A549 (cell line): ENCODE measurements around the gene PHEX.

ENCODE experiments used
- BHLHE40 ChIP-seq: IDR thresholded peaks from 2 replicates; pipeline ENCODE4 v1.6.1; 2012; ENCODE audit warnings: low read depth, low read length, inconsistent platforms
- CEBPB ChIP-seq, 2 experiments: fragments of >200 bp in 1 of 2; sonication (Bioruptor Twin) in 1 of 2; formaldehyde crosslinking in 1 of 2; IDR thresholded peaks; 2 replicates each; pipeline ENCODE4 v1.6.1; 2012 to 2016
- CHD2 ChIP-seq: fragments of 150-350 bp; IDR thresholded peaks from 2 replicates; pipeline ENCODE4 v1.6.1; 2014; ENCODE audit warnings: low read length; ENCODE audit not compliant: partially characterized antibody
- CTCF ChIP-seq: fragments of >200 bp; sonication (Bioruptor Twin); formaldehyde crosslinking; IDR thresholded peaks from 3 replicates; pipeline ENCODE4 v1.5.1; 2016
- EP300 ChIP-seq, 2 experiments: fragments of >200 bp; sonication (Bioruptor Twin); formaldehyde crosslinking; IDR thresholded peaks; 2 replicates in 1 of 2; 3 replicates in 1 of 2; pipeline ENCODE4 v1.6.1; 2016 to 2017
- ESRRA ChIP-seq: fragments of 150-350 bp; IDR thresholded peaks from 2 replicates; pipeline ENCODE4 v1.6.1; 2014; ENCODE audit warnings: mild to moderate bottlenecking, low read length, borderline replicate concordance
- MAX ChIP-seq: IDR thresholded peaks from 2 replicates; pipeline ENCODE4 v1.6.1; 2012
- MAZ ChIP-seq: fragments of 150-350 bp; IDR thresholded peaks from 2 replicates; pipeline ENCODE4 v1.6.1; 2014; ENCODE audit warnings: antibody characterized with exemption, low read depth, low read length, borderline replicate concordance
- POLR2A ChIP-seq: IDR thresholded peaks from 2 replicates; pipeline ENCODE4 v1.6.1; 2012; ENCODE audit warnings: mild to moderate bottlenecking, low read length
- REST ChIP-seq: fragments of 200-600 bp; sonication (generic); IDR thresholded peaks from 2 replicates; pipeline ENCODE4 v1.6.1; 2016; ENCODE audit warnings: antibody characterized with exemption, mild to moderate bottlenecking, moderate library complexity
- SREBF2 ChIP-seq: fragments of 450-650 bp; IDR thresholded peaks from 2 replicates; pipeline ENCODE4 v1.6.1; 2014; ENCODE audit warnings: mild to moderate bottlenecking, moderate library complexity

GRCh38 chrX:22128961-22129360 lies 96.8 kb downstream of the PHEX start:
- TF ChIP-seq ESRRA: no peak
- TF ChIP-seq CTCF: no peak
- TF ChIP-seq EP300 (IDR thresholded peaks at IDR 0.05): no peak
- TF ChIP-seq MAZ: no peak
- no peak for TF ChIP-seq POLR2A
- no peak for TF ChIP-seq SREBF2
- no peak for TF ChIP-seq MAX
- TF ChIP-seq BHLHE40: no peak
- TF ChIP-seq CEBPB (IDR thresholded peaks at IDR 0.05): no peak
- no peak for TF ChIP-seq CHD2
- no peak for TF ChIP-seq REST
